SK-N-SH treated with all-trans-retinoic acid at 6 μM for 48 hours (cell line): ENCODE measurements around the gene FHOD3.

Source experiments
- ARNTL ChIP-seq: fragments of 450-650 bp; formaldehyde crosslinking; IDR thresholded peaks from 2 replicates; pipeline ENCODE4 v1.5.0; 2020; ENCODE audit warnings: low read depth, mild to moderate bottlenecking, moderate library complexity, borderline replicate concordance
- ESRRG ChIP-seq: fragments of 250-450 bp; sonication (Bioruptor Pico); IDR thresholded peaks from 2 replicates; pipeline ENCODE4 v1.6.1; 2021; ENCODE audit warnings: mild to moderate bottlenecking
- GLIS3 ChIP-seq: fragments of 250-450 bp; sonication (Bioruptor Pico); IDR thresholded peaks from 2 replicates; pipeline ENCODE4 v1.5.0; 2020; ENCODE audit warnings: mild to moderate bottlenecking, moderate library complexity
- PATZ1 ChIP-seq: fragments of 250-450 bp; sonication (Bioruptor Pico); IDR thresholded peaks from 2 replicates; pipeline ENCODE4 v1.8.0; 2020; ENCODE audit warnings: mild to moderate bottlenecking, moderate library complexity, borderline replicate concordance
- ZC3H10 ChIP-seq: fragments of 250-450 bp; sonication (Bioruptor Pico); IDR thresholded peaks from 2 replicates; pipeline ENCODE4 v1.5.1; 2021; ENCODE audit warnings: mild to moderate bottlenecking, moderate library complexity
- ZFP30 ChIP-seq: fragments of 450-650 bp; formaldehyde crosslinking; IDR thresholded peaks from 2 replicates; pipeline ENCODE4 v1.5.0; 2022; ENCODE audit warnings: mild to moderate bottlenecking, moderate library complexity
- ZNF565 ChIP-seq: fragments of 450-650 bp; formaldehyde crosslinking; conservative IDR thresholded peaks from 2 replicates; pipeline ENCODE4 v1.5.0; 2020; ENCODE audit warnings: low read depth, mild to moderate bottlenecking, moderate library complexity
- TF ChIP-seq, protein P1 (sequence below): fragments of 250-450 bp; sonication (Bioruptor Pico); IDR thresholded peaks from 2 replicates; pipeline ENCODE4 v1.5.1; 2020; ENCODE audit warnings: low read depth, mild to moderate bottlenecking, moderate library complexity

DNA sequence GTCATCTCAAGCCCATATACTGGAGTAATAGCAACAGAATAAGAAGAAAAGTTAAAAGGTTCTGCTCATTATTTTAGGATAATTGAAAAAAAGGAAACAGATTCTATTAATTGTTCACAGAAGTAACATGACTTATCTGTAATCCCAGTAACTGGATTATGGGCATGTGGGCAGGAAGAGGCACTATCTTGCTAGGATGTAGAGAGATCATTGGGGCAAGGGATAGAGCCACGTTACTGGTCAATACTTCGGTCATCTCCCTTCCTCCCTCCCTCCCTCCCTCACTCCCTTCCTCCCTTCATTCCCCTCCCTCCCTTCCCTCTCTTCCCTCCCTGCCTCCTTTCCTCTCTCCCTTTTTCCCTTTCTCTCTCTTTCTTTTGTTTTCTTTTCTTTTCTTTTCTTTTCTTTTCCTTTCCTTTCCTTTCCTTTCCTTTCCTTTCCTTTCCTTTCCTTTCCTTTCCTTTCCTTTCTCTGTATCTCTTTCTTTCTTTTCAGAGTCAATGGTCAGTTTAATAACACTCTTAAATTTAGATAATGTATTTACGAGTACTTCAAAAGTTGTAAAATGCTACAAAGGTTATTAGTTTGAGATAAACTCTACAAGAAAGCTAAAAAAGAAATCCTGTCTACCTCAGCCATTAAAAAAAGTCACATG is 82.8 kb downstream of the FHOD3 start:
- TF ChIP-seq PATZ1 (CRISPR knock-in tag) (no peak), ARNTL (no peak), ZFP30 (CRISPR knock-in tag) (no peak), GLIS3 (no peak), ZC3H10 (CRISPR knock-in tag) (no peak), ESRRG (CRISPR knock-in tag) (no peak), ZNF565 (CRISPR knock-in tag) (no peak)
- TF ChIP-seq, protein P1, sequence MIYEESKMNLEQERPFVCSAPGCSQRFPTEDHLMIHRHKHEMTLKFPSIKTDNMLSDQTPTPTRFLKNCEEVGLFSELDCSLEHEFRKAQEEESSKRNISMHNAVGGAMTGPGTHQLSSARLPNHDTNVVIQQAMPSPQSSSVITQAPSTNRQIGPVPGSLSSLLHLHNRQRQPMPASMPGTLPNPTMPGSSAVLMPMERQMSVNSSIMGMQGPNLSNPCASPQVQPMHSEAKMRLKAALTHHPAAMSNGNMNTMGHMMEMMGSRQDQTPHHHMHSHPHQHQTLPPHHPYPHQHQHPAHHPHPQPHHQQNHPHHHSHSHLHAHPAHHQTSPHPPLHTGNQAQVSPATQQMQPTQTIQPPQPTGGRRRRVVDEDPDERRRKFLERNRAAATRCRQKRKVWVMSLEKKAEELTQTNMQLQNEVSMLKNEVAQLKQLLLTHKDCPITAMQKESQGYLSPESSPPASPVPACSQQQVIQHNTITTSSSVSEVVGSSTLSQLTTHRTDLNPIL (CRISPR knock-in tag), result no peak
